ENCODE measurements around the gene ADRM1.

Gene ADRM1

DNA sequence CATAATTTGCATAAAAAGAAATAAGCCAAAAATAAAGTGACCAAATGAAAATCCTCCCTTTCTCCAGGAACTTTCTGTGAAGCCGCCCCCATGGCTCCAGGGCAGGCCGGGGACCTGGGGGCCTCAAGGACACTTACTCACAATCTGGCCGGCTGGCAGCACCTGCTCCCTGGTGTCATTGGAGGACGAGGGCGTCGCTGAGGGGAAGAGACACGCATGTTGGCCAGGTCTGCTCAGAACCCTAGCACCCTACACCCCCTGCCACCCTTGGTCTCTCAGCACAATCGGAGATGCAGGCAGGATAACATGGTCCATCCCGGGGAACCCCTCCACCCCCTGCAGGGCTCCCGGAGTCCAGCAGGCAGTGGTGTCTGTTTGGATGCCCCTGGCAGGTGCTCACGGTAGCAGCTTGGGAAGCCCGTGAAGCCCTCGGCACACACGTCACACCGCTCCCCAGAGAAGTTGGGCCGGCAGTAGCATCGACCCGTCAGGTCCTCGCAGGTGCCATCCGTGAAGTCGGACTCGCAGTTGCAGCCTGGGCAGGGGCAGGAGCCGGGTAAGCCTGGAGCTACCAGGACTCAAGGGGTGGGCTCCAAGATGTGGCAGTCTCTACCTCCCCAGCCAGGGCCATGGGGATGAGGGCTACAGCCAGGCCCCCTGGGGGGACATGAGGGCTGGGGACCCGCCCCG, 43.0 kb downstream of the ADRM1 start:
- DNase-seq = no peak

DNA sequence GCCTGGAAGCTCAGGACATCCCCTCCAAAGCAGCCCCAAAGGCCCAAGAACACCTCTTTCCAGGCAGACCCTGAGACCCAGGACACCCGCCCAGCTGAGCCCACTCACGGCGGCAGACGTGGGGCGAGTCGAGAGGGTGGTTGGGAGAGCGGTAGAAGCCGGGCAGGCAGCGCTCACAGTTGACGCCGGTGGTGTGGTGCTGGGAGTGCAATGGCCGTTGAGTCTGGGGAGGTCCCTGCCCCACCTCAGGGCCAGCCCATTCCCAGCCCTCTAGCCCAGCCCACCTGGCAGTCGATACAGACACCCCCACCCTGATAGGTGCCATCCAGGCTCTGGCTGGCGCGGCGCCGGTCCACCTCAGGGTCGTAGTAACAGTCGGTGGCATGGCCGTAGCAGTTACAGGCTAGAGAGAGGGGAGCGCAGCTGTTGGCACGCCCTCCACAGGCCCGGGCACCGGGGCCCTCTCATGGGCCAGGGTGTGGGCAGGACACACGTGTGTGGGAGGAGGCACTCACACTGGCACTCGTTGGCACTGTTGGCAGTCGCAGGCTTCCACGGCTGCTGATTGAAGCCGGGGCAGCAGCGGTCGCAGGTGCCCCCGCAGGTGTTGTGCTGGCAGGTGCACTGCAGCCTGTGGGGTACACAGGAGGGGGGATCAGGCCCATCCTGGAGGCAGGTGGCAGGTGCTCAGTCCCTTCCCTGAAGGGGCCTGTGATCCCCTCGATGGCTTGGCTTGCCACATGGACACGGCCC, 43.8 kb downstream of the ADRM1 start:
- DNase-seq = no peak

- DNase-seq = no peak
These were observed 44.3 kb downstream of the ADRM1 start for GRCh38 chr20:62347151-62347404.

GRCh38 chr20:62347445-62347844, 44.6 kb downstream of the ADRM1 start:
- no peak for DNase-seq

GRCh38 chr20:62348604-62349003, 45.8 kb downstream of the ADRM1 start:
- DNase-seq = no peak

DNA sequence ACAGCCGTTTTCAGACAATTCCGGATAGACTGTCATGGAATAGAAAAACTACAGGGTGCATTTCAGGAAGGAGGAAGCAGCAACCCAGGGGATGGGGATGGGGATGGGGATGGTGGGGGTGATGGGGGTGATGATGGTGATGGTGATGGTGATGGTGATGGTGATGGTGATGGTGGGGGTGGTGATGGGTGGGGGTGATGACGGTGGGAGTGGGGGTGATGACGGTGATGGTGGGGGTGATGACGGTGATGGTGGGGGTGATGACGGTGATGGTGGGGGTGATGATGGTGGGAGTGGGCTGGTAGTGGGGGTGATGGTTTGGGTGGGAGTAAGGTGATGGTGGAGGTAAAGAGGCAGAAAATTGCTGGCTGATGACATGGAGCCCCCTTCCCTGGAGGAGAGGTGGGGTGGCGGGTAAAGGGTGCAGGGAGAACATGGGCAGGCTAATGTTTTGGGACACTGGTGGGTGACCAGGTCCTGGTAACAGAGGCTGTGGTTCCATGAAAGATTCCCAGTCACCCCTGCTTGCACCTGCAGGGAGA, 46.8 kb downstream of the ADRM1 start:
- DNase-seq = no peak

DNA sequence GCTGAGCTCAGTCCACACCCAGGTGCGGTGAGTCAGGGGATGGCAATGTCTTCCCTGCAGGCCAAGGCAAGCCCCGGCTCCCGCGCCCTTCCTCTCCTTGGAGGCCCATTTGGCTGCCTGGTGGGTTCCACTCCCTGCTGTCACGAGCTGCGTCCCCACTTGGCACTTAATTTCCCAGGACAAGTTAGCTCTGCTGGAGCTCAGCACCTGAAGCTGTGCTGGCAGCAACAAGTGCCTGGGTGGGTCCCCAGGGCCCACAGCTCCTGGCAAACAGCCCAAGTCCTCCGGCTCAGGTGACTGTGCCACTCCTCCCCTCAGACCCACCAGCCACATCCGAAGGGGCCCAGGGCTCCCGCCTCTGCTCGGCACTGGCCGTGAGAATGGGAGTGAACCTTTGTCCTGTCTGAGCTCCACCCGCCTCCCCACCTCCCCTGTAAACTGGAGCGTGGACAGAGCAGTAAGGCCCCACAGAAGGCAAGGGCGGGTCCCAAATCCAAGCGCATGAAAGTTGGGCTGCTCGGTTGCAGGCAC, 47.4 kb downstream of the ADRM1 start:
- DNase-seq = no peak

DNA sequence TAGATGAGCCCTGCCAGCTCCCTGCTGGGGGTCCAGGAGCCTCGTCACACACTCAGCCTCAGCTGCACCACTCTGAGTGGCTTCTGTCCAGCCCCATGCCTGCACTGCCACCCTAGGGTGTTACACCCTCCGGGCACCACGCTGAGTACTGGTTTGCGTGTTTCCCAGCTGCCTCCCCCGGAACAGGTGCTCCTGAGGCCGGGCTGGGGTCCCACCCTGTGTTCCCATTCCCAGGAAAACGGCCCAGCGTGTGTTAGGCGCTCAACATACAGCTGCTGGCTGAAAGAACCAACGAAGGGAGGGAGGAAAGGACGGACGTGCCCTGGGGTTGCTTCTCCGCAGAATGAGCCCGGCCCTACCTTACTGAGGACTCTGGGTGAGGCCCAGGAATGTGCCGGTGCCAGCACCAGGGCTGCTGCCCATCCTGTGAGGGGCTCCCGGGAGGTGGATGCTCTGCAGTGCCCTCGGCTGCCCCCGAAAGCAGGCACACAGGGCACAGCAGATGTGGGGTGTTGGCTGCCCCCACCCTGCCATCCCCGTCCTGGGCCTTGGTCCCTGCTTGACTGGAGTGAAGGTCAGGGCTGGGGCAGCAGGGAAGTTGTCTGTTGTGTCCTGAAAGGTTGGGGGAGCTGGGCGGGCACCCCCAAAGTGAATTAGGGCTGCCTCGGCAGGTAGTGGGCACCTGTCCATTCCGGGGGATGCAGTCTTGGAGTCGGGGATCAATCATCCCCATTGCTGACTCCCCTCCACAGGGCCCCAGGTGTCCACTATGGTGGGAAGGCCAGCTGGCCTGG, 48.0 kb downstream of the ADRM1 start:
- DNase-seq = no peak

GRCh38 chr20:62351469-62352401, 48.9 kb downstream of the ADRM1 start:
- no peak for DNase-seq

GRCh38 chr20:62352402-62353288, 49.8 kb downstream of the ADRM1 start:
- no peak for DNase-seq

DNA sequence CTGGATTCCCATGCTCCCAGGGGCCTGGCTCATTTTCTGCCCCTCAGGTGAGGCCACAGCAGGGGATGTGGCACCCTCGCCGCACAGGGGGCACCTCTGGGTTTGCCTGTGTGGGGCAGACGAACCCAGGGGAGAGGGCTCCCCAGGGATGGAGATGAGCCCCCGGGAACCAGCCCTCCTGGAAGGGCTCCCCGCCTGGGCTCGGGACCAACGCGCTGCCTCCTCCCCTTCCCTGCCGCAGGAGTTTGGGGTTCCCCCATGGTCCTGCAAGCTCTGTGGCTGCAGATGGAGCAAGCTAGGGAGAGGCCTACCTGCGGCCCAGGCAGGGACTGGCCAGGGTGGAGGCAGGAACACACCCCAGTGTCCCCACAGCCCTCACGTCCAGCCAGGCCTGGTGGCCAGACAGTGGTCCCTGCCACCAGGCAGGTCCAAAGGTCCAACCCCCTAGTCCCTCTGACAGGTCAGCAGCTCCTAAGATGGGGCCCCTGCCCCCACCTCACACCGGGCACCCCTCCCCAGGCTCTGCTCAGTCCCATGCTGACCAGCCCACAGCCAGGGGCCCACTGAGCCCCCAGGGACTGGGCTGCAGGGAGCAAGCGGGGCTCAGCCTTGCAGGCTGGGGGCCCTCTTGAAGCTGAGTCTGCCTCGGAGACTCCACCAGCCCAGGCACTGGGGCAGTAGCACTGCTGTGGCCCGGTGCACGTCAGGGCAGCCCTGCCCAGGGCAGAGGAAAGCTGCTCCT, 50.7 kb downstream of the ADRM1 start:
- DNase-seq = no peak

GRCh38 chr20:62354031-62354808, 51.4 kb downstream of the ADRM1 start:
- no peak for DNase-seq

- DNase-seq = no peak
These were observed 52.1 kb downstream of the ADRM1 start for GRCh38 chr20:62354811-62355341.

- no peak for DNase-seq
These were observed 52.7 kb downstream of the ADRM1 start for GRCh38 chr20:62355516-62355877.

DNA sequence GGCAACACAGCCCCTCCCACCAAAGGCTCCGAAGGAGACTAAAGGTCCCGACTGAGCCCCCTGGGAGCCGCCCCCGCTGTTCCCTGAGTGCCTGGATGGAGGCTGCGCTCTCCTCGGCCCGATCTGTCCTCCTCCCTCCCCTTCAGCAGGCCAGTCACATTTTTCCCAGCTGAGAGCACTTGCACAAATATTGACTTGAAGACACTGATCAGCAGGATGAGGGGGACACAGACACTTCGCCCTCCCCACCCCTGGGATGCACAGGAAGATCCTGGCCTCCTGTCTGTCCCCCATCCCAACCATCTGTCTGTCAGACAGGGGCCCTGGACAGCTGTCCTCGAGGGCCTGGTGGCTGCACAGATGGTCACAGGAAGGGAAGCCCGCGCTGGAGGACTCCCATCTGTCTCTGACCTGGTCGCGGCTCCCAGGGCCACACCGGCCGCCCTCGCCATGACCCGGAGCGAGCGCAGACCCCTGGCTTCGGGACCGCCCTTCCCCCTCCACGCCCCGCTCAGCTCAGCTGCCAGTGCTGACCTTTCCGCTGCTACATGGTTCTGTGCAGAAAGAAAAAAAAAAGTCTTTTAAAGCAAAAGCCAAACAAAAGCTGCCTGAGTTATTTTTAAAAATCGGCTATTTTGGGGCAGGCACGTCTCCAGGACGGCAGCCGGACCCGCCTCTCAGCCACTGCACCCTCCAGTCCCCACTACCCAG, 53.2 kb downstream of the ADRM1 start:
- DNase-seq = no peak

DNA sequence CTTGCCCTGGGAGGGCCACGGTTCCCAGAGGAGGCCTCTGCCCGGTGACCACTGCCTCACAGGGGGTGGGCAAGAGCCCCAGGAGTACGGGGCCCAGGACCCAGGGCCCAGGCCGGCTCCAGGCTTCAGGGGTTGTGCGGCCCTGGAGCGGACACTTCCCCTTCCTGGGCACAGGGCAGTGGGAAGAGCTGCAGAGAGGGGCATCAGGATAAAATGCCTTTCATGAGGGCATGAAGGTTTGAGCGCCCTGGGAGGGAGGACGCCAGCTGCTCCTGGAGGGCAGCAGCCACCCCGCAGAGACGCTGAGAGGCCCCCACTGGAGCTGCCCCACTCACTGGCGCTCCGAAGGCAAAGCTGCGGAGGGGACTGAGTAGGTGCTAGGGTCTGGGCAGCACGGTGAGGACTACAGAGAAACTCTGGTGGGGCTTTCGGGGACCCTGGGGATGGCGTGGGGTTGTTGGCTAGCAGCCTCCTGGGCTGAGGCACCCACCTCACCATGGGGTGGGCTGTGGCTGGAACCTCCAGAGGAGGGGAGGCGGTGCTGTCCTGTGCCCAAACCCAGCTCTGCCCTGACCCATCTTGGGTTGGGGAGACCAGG, 53.9 kb downstream of the ADRM1 start:
- no peak for DNase-seq

- no peak for DNase-seq
These were observed 54.4 kb downstream of the ADRM1 start for GRCh38 chr20:62357187-62357667.

- DNase-seq = no peak
These were observed 54.9 kb downstream of the ADRM1 start for GRCh38 chr20:62357681-62358080.
